IMR-90 (cell line): ENCODE data around the gene SERPINB3. TPM values are rescaled to one million over a fixed set of nuclear protein-coding genes. Genes with fewer than 3 reads are reported as not detected.

Experiments used
- ATAC-seq: fragments of 200-7000 bp; cut with Tn5 transposase; 2 replicates; pipeline ENCODE4 v1.9.1; 2020; ENCODE audit warnings: low read depth, mild to moderate bottlenecking, moderate library complexity
- BruUV-seq: library from RNA; stranded (reverse); fragments of 400-500 nt; replicated peaks from 2 replicates; lab custom pipeline; 2021; lab: Mats Ljungman, UMichigan
- CTCF ChIA-PET: fragments of 300-600 bp; formaldehyde crosslinking; extraction: SDS; loops from one replicate; lab custom pipeline; 2021; ENCODE audit warnings: antibody characterized with exemption; lab: Yijun Ruan, JAX
- POLR2A ChIA-PET: fragments of 300-600 bp; sonication (Branson Sonifier 250); formaldehyde crosslinking; loops from one replicate; lab custom pipeline; 2022; ENCODE audit warnings: antibody characterized with exemption; ENCODE audit not compliant: unreplicated experiment; lab: Charles Lee
- DNase-seq: peaks from one replicate; pipeline ENCODE4 v3.0.0; 2013
- H2AFZ ChIP-seq: replicated peaks from 2 replicates; pipeline ENCODE3; 2013; ENCODE audit warnings: low read length, mild to moderate bottlenecking; ENCODE audit not compliant: poor library complexity
- H2AK5ac ChIP-seq: 2 replicates; pipeline ENCODE4 v1.6.1; 2013; ENCODE audit warnings: low read depth, low read length, inconsistent platforms
- H2AK9ac ChIP-seq: replicated peaks from 2 replicates; pipeline ENCODE3; 2013; ENCODE audit warnings: mild to moderate bottlenecking, low read depth, low read length, moderate library complexity; ENCODE audit not compliant: poor library complexity
- H2BK120ac ChIP-seq: 2 replicates; pipeline ENCODE4 v1.6.1; 2013; ENCODE audit warnings: low read depth, low read length, inconsistent platforms
- H2BK15ac ChIP-seq: 3 replicates; pipeline ENCODE4 v1.6.1; 2013; ENCODE audit warnings: low read depth, low read length, inconsistent platforms
- H2BK20ac ChIP-seq: 2 replicates; pipeline ENCODE4 v1.6.1; 2013; ENCODE audit warnings: low read depth, mild to moderate bottlenecking, inconsistent platforms, low read length, moderate library complexity
- H2BK5ac ChIP-seq: 2 replicates; pipeline ENCODE4 v1.6.1; 2013; ENCODE audit warnings: mild to moderate bottlenecking, low read depth, low read length, inconsistent platforms; ENCODE audit not compliant: poor library complexity, severe bottlenecking
- H3K14ac ChIP-seq: replicated peaks from 2 replicates; pipeline ENCODE4 v1.6.1; 2013; ENCODE audit warnings: low read depth, low read length, inconsistent platforms
- H3K18ac ChIP-seq: 2 replicates; pipeline ENCODE4 v1.6.1; 2013; ENCODE audit warnings: low read depth, low read length, control low read depth
- H3K23ac ChIP-seq: 2 replicates; pipeline ENCODE4 v1.6.1; 2013; ENCODE audit warnings: low read depth, low read length, inconsistent platforms
- H3K27ac ChIP-seq: 2 replicates; pipeline ENCODE4 v1.5.1; 2013; ENCODE audit warnings: mild to moderate bottlenecking, control low read depth, low read length; ENCODE audit not compliant: insufficient read depth
- H3K27me3 ChIP-seq: 2 replicates; pipeline ENCODE4 v1.6.1; 2013; ENCODE audit warnings: low read length; ENCODE audit not compliant: control insufficient read depth, insufficient read depth
- H3K36me3 ChIP-seq: 2 replicates; pipeline ENCODE4 v1.6.1; 2013; ENCODE audit warnings: low read length, mixed read lengths; ENCODE audit not compliant: control insufficient read depth, insufficient read depth
- H3K4ac ChIP-seq: 2 replicates; pipeline ENCODE4 v1.6.1; 2013; ENCODE audit warnings: low read depth, low read length, inconsistent platforms
- H3K4me1 ChIP-seq: 2 replicates; pipeline ENCODE4 v1.6.1; 2013; ENCODE audit warnings: low read length, mixed read lengths; ENCODE audit not compliant: control insufficient read depth, insufficient read depth
- H3K4me2 ChIP-seq: 2 replicates; pipeline ENCODE4 v1.6.1; 2013; ENCODE audit warnings: low read depth, mild to moderate bottlenecking, control low read depth, low read length, moderate library complexity
- H3K4me3 ChIP-seq: 2 replicates; pipeline ENCODE4 v1.5.1; 2013; ENCODE audit warnings: low read depth, mild to moderate bottlenecking, control low read depth, low read length, moderate library complexity; ENCODE audit not compliant: insufficient read depth
- H3K56ac ChIP-seq: 2 replicates; pipeline ENCODE4 v1.6.1; 2013; ENCODE audit warnings: low read length, inconsistent platforms; ENCODE audit not compliant: insufficient read depth; ENCODE audit errors: extremely low read depth
- H3K79me1 ChIP-seq, 2 experiments: 2 replicates each; pipeline ENCODE4 v1.6.1; 2013; ENCODE audit warnings: low read length in 2 of 2, inconsistent platforms in 1 of 2, low read depth in 1 of 2
- H3K9ac ChIP-seq: 2 replicates; pipeline ENCODE4 v1.6.1; 2013; ENCODE audit warnings: low read depth, low read length, control low read depth
- H3K9me1 ChIP-seq: 2 replicates; pipeline ENCODE4 v1.6.1; 2013; ENCODE audit warnings: low read length, inconsistent platforms; ENCODE audit not compliant: insufficient read depth
- H3K9me3 ChIP-seq: 2 replicates; pipeline ENCODE4 v1.6.1; 2013; ENCODE audit warnings: low read length; ENCODE audit not compliant: control insufficient read depth, insufficient read depth
- H4K20me1 ChIP-seq: 2 replicates; pipeline ENCODE4 v1.6.1; 2013; ENCODE audit warnings: low read length, inconsistent platforms; ENCODE audit not compliant: insufficient read depth
- H4K5ac ChIP-seq: 2 replicates; pipeline ENCODE4 v1.6.1; 2013; ENCODE audit warnings: mild to moderate bottlenecking, low read depth, low read length, control low read depth
- H4K8ac ChIP-seq, 2 experiments: 2 replicates each; pipeline ENCODE4 v1.6.1; 2013; ENCODE audit warnings: low read depth in 2 of 2, low read length in 2 of 2, control low read depth in 1 of 2, inconsistent platforms in 1 of 2
- H4K91ac ChIP-seq: 2 replicates; pipeline ENCODE4 v1.6.1; 2013; ENCODE audit warnings: low read depth, low read length, inconsistent platforms; ENCODE audit not compliant: insufficient read depth
- FOS ChIP-seq: fragments of 150-350 bp; IDR thresholded peaks from 2 replicates; pipeline ENCODE4 v1.6.1; 2016; ENCODE audit warnings: low read depth, low read length
- MAFK ChIP-seq: IDR thresholded peaks from 2 replicates; pipeline ENCODE4 v1.6.1; 2012; ENCODE audit warnings: low read depth, low read length, improper control_type of control experiment
- WGBS, 2 experiments: methylation state at CpG; one replicate each; pipeline versions ENCODE4 v1.1.5 to v1.1.7; 2013; ENCODE audit warnings: missing lambda C conversion rate in 2 of 2; ENCODE audit not compliant: insufficient read length in 1 of 2; ENCODE audit errors: extremely low coverage in 2 of 2; 5-methylcytosine and 5-hydroxymethylcytosine counted together
- dilution Hi-C: fragments of 300-500 bp; cut with HindIII; formaldehyde crosslinking; loops from one replicate; pipeline ENCODE4 v1.14.3; 2018; ENCODE audit warnings: low sequenced_read_pairs; ENCODE audit not compliant: unreplicated experiment
- in situ Hi-C: fragments of 300-500 bp; cut with MboI; formaldehyde crosslinking; loops from 3 replicates; pipeline ENCODE4 v1.14.3; 2019; ENCODE audit warnings: low sequenced_read_pairs, inconsistent platforms, mixed read lengths
- intact Hi-C: fragments of 100-400 bp; cut with micrococcal nuclease; formaldehyde crosslinking; loops from 2 replicates; pipeline ENCODE4 v1.10.0; 2022
- polyA plus RNA-seq, 3 experiments: library from polyadenylated mRNA; depleted of rRNA; stranded (reverse); fragments of >200 nt; gene quantifications; 2 replicates each; pipeline ENCODE4 v1.2.3, GENCODE V29; 2012; ENCODE audit warnings: low replicate concordance in 1 of 3
- total RNA-seq: library from RNA; depleted of rRNA; stranded (reverse); fragments of >200 nt; gene quantifications from 2 replicates; pipeline ENCODE4 v1.2.3, GENCODE V29; 2012
- TF ChIP-seq, protein P1 (sequence below): conservative IDR thresholded peaks from 2 replicates; pipeline ENCODE4 v1.5.1; 2012; ENCODE audit warnings: mild to moderate bottlenecking, low read depth, low read length, improper control_type of control experiment

Gene SERPINB3
- total and polyA plus RNA-seq, 2 of the 4 experiments (the other 2 are of a cell fraction): not detected

DNA sequence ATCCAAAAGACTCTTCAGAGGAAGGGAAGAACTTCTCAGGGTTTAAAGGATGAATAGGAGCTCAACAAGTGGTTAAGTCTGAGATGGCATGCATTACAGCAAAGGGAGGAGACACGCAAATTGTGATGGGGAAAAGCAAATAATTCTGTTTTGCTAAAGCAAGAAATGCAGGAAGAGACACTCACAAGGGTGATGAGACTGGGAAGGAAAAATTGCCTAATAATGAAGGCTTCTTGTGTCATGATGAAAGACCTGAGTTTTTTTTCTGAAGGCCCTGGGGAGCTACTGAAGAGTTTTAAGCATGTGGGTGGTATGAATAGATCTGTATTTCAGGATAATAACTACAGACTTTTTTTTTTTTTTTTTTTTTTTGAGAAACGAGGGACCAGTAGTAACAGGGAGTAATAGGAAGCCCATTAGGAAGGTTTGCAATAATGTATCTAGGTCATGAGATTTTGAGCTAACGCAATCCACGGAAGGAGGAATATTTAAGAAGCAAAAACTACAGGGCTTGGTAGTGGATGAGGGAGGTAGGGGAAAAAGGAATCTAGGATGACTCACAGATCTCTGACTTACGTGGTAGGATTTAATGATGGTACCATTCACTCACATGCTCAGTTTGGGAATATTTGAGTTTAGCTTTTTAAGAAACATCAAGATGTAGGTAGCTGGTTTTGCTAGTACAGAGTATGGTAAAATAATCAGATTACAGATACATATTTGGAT, 16.0 kb upstream of the SERPINB3 start (continued):
- TF ChIP-seq, protein P1, sequence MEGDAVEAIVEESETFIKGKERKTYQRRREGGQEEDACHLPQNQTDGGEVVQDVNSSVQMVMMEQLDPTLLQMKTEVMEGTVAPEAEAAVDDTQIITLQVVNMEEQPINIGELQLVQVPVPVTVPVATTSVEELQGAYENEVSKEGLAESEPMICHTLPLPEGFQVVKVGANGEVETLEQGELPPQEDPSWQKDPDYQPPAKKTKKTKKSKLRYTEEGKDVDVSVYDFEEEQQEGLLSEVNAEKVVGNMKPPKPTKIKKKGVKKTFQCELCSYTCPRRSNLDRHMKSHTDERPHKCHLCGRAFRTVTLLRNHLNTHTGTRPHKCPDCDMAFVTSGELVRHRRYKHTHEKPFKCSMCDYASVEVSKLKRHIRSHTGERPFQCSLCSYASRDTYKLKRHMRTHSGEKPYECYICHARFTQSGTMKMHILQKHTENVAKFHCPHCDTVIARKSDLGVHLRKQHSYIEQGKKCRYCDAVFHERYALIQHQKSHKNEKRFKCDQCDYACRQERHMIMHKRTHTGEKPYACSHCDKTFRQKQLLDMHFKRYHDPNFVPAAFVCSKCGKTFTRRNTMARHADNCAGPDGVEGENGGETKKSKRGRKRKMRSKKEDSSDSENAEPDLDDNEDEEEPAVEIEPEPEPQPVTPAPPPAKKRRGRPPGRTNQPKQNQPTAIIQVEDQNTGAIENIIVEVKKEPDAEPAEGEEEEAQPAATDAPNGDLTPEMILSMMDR: no peak

DNA sequence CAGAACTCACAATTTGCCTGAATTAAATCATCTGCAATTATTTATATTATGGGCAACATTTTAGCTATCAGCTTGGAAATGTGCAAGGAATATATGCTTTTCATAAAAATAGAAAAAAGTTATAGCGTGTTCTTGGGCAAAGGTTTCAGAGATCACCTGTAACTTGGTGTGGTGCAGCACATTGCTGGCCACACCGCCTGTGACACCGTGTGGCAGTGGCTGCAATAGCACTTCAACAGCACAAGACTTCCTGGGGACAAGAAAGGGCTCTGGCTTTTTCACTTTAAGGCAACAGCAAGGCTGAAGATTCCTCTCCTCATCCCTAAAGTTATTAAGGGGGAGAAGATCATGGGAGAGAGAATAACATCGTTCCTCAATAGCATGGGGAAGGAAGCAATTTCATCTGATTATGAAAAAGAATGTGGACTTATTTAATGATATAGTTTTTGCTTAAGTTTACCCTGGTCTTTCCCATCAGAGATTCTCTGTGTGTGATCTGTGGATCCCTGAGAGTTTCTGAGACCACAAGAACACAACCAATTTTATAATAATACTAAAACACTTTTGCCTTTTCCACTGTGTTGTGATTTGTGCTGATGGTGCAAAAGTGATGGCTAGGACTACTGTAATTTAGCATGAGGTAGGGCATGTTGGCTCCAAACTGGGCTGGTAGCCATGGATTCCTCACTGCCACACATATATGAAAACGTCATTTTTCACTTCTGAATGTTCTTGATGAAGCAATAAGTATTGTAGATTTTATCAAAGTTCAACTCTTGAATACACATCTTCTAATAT, 15.0 kb upstream of the SERPINB3 start:
- no peak overlapping the region for H3K23ac ChIP-seq
- H2BK5ac ChIP-seq: no peak overlapping the region
- H3K4me2 ChIP-seq: no peak overlapping the region
- H2BK120ac ChIP-seq: no peak overlapping the region
- H2AK5ac ChIP-seq: no peak overlapping the region
- ATAC-seq (no peak), DNase-seq (no peak)
- H3K14ac ChIP-seq: no peak overlapping the region
- ChIA-PET CTCF (no interaction called here), POLR2A (no interaction called here)
- no peak overlapping the region for H2BK20ac ChIP-seq
- H4K91ac ChIP-seq: no peak overlapping the region
- no peak overlapping the region for H3K18ac ChIP-seq
- no peak overlapping the region for H3K27ac ChIP-seq
- no peaks in the 10 kb centered on the region for H3K4me1 ChIP-seq
- TF ChIP-seq FOS: no peak
- peak; percentile 82 for TF ChIP-seq MAFK
- no peaks in the 10 kb centered on the region; the same call in 1 of the 2 replicates for H3K27me3 ChIP-seq
- no TSS peak for BruUV-seq
- H2AK9ac ChIP-seq: no peak overlapping the region
- H3K9me1 ChIP-seq: no peaks in the 10 kb centered on the region
- WGBS, 2 experiments: no CpG with 5 or more reads among the region's 5 CpGs
- H2BK15ac ChIP-seq: no peak overlapping the region
- dilution Hi-C loops: no loop called here
- intact Hi-C loops: no loop called here
- H3K4me3 ChIP-seq: no peak overlapping the region
- H3K9ac ChIP-seq: no peak overlapping the region
- H3K56ac ChIP-seq: no peak overlapping the region
- in situ Hi-C loops: no loop called here
- no peaks in the 10 kb centered on the region for H3K79me1 ChIP-seq
- H3K36me3 ChIP-seq: no peaks in the 10 kb centered on the region
- no peak overlapping the region for H2AFZ ChIP-seq
- H4K5ac ChIP-seq: no peak overlapping the region
- no peak overlapping the region for H4K8ac ChIP-seq
- no peak overlapping the region for H3K4ac ChIP-seq
- H3K9me3 ChIP-seq: no peaks in the 10 kb centered on the region
- no peaks in the 10 kb centered on the region for H4K20me1 ChIP-seq
